Right ventricle myocardium superior (tissue), 1 donor: ENCODE measurements around the gene FARP1. TPM values are rescaled to one million over a fixed set of nuclear protein-coding genes. Genes with fewer than 3 reads are reported as not detected.
"Not testable (repeated sequence)": the region's sequence is repeated elsewhere in the genome, so short reads cannot be mapped to it uniquely, and the experiment has no call there.

Experiments used
- ATAC-seq: fragments of 200-7000 bp; cut with Tn5 transposase; one replicate; pipeline ENCODE4 v1.9.1; 2020; ENCODE audit warnings: mild to moderate bottlenecking; ENCODE audit not compliant: poor library complexity
- DNase-seq: peaks from one replicate; pipeline ENCODE4 v3.0.0-alpha.2; 2020
- intact Hi-C: fragments of 100-400 bp; cut with DNase I; formaldehyde crosslinking; loops from one replicate; pipeline ENCODE4 v1.11.2; 2022
- total RNA-seq: library from RNA; stranded (reverse); fragmentation: NEBNext Ultra II Directional; extraction: Animal tissue kit (Norgen Biotek cat#: 25700); gene quantifications from one replicate; pipeline ENCODE4 v1.2.1, GENCODE V29; 2021
- donor health status: DM: no; HTN: yes; CAD: no; lungs with severe emphysema.

FARP1 gene
- total RNA-seq, 1 donor from 2014 or later: 11.1 TPM

DNA sequence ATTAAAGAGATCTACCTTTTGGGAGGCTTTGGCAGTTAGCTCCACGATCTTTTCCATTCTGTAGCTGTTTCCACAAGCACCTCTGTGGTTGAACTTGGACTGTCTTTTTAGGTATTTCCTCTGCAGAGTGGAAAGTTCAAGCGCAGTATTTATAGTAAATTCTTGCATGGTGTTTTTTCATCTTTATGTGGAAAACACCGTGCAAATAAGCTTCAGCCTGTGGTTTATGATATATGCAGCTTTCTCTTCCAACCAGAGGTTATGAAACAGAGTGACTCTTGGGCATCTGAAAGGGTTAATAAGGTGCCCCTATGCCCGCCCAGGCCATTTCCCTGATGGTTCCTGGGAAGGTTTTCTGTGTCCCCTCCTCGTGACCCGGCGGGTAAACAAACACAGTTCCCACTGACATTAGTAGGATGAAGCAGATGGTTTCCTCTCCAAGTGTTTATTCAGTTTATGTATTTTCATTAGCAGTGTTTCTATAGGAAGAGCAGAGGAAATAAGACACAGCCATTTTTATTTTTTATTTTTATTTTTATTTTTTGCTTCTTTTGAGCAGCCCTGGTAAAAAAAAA is 73.9 kb downstream of the FARP1 start:
- no peak for ATAC-seq
- intact Hi-C loops: no loop called here
- DNase-seq: no peak

DNA sequence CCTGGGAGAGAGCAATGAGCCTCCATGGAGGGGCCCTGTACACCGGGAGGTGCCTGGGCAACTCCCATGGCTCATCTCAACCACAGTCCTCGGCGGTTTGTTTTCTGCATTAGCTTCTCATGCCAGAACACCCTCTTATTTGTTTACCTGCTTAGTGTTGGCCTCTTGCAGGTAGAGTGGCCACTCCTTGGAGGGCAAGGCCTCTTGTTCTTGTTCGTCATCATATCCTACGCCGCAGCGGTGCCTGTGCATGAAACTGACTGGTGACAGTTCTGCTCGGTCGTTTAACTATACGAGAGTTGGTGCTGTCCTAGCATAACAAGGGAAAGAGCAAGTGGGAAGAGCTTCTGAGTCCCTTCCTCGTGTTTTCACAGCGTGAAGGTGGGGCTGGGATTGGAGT is 74.7 kb downstream of the FARP1 start:
- no peak for ATAC-seq
- intact Hi-C loops: no loop called here
- DNase-seq: no peak

GRCh38 chr13:98219685-98220084 is 76.8 kb downstream of the FARP1 start:
- intact Hi-C loops: no loop called here
- ATAC-seq (no peak), DNase-seq (no peak)

DNA sequence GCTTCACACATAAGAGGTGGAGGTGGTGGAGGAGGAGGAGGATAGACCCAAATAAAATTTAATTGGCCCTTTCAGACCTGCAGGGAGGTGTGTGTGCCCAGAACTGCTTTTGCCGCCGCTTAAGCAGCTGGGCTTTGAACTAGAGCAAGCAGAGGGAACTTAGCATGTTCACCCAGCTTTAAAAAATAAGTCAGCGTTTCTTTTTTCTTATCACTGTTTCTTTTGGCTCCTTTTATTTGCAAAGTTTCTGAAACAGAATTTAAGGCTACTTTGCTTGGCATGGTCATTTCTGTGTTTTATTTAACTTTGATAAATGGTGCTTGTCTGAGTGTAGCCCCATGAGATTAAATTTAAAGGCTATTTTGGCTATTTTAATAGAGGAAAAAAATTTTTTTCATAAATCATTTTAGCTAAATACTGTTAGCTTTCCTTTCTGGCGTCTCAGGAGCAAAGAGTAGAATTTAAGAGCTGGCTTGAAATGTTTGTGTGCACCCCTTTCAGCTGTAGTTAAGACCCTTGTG is 77.4 kb downstream of the FARP1 start:
- intact Hi-C loops: no loop called here

DNA sequence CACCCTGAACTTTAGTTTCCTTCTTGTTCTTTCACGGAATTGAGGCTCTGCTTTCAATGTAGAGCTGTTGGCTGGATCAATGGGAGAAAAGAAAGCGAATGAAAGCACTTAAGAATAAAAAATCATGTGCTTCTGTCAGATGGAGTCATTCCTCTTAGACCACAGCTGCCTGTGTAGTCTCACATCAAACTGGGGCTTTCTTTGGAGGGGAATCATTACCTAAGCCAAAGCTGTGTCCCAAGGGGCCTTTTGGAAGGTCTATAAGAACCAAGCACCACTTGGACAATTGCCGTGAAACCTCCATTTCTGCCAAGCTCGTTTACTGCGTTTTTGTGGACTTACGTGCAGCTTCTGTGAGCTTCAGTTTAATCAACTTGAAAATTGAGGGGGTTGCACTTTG is 78.3 kb downstream of the FARP1 start:
- intact Hi-C loops: no loop called here
- ATAC-seq (no peak), DNase-seq (no peak)

More for the DNA sequence above, 77.4 kb downstream of the FARP1 start:
- ATAC-seq (peak; percentile 34), DNase-seq (no peak)

DNA sequence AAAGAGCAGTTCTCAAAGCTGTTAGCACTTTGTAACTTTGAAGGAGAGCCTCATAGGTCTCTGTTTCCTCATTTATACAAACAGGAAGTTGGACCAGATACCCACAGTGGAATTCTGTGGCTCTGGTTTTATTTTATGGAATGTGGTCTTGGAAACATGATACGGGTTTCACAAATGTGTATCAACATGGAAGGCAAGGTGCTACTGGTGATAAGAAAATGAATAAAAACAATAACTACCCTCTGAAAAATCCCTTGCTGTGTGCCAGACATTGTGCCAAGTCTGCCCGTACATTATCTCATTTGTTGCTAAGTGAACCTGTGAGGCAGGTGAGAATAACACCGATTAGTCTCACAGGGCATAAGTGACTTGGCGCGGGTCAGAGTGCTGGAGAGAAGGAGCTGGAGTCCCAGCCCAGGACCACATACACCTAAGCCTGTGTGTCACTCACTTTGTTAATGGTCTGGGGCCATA is 79.2 kb downstream of the FARP1 start:
- ATAC-seq: no peak
- no peak for DNase-seq
- intact Hi-C loops: no loop called here

DNA sequence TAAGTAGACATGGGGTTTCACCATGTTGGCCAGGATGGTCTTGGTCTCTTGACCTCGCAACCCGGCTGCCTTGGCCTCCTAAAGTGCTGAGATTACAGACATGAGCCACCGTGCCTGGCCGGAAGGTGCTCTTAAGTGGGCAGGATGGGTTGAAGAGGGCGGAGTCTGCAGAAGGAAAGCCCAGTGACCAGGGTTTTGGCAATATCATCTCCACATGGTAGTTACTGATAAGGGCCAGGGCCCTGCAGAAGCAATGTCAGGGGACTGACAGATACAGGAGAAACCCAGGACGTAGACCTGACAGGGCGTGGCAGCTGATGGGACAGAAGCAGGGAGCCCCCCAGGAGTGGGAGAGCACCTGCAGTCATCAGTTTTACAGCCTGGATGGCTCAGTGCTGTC is 79.9 kb downstream of the FARP1 start:
- intact Hi-C loops: no loop called here
- ATAC-seq (no peak), DNase-seq (no peak)

DNA sequence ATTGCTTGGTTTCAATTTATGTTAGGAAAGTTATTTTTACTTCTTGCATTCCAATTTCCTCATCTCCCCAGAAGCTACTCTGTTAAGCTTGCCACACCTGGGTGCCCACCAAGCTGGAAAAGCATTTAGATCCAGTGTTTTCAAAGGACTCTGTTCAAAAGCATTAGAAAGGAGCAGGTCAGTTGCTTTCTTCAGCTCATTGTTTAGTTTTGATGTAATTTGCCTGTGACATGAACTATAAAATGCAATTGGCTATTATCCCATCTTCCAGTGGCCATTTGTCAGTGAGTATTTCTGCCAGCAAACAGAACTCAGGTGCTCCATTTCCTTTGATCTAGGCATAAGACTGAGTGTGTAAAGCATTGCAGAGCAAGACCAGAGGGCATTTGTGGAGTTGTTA is 80.8 kb downstream of the FARP1 start:
- DNase-seq (no peak), ATAC-seq (no peak)
- intact Hi-C loops: no loop called here

DNA sequence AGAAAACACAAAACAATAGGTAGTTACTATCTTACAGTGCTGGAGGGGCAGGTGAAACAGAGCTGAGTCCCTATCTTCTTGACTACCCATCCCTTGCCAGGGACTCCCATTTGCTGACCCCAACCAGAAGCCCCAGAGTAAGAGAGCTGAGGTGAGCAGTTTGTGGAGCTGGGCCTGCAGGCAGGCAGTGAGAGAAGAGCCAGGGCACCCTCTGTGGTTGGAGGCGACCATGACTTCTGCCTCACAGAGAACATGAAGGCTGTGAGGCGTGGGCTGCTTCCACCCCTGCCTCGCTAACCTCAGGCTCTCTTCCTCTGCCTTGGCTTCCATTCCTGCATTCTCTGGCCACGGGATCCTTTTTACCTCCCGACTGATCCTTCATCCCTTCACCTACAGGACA is 81.7 kb downstream of the FARP1 start:
- ATAC-seq: no peak
- intact Hi-C loops: no loop called here

DNA sequence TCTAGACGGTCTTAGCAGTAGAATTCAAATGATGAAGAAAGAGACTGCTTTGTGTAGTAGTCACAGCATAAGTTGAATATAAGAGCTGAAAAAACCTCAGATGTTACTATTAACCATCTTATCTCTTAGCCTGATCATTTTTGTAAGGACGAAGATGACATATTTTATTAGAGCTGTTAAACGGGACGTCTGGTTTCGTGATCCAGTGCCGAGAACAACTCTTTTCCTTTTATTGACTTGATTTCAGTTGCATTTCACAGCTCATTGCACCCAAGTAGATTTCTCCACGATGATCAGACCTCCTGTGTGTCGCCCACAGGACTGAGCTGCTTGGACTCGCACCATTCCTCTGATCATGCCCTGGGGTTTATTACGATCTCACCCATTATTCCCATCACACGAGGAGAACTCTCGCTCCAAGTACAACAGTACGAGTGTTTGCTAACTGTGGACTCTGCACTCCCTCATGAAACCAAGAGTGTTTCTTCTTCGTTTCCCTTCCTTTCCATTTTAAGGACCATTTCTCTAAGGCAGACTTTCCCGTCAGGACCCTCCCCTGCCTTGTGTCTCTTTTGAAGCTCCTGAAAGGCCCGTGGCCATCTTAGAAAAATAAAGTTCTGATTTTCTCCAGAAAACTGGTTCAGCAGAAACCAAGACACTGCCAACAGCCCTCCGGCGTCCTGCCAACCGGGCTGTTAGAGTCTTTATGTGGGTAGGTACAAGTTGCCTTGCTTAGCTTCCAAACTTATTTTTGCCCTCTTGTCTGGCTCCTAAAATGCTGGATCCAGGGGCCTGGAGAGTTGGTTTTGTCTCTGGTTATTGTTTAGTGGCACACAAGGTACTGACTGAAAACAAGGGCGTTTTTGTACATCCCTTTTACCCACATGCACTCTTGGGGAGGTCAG is 82.4 kb downstream of the FARP1 start:
- DNase-seq (no peak), ATAC-seq (no peak)
- intact Hi-C loops: no loop called here

More for the DNA sequence above, 81.7 kb downstream of the FARP1 start:
- DNase-seq: no peak

GRCh38 chr13:98226496-98226895 is 83.6 kb downstream of the FARP1 start:
- intact Hi-C loops: no loop called here
- ATAC-seq (no peak), DNase-seq (no peak)

DNA sequence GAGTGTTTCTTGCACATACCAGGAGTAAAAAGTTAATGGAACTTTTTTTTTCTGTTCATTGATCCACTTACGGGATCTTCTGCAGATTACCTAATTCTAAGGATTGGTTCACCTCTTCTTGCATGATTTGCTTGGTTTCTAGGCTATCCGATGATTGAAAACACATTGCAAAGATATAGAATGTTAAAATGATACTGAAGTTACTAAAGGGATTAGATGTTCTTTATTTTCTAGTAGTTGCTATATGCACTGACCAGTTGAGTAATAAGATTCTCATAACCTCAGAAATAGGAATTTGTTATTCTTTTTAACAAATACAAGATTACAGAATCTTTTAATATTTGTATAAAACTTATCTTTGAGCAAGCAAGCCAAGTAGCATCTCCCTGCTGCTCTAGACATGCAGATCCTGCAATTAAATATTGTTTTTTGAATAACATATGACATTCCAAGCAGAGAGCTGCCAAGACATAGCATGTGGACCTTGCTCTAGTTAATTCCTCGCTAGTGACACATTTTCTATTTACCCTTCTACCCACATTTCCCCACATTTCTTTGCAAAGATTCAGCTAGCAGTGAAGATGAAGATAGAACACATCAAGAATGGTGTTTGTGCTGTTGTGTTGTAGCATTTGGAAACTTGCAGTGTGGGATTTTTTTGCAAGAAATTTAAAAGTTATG is 85.9 kb downstream of the FARP1 start:
- intact Hi-C loops: no loop called here
- DNase-seq (no peak), ATAC-seq (no peak)

GRCh38 chr13:98230762-98231161 is 87.9 kb downstream of the FARP1 start:
- ATAC-seq: not testable (repeated sequence)

DNA sequence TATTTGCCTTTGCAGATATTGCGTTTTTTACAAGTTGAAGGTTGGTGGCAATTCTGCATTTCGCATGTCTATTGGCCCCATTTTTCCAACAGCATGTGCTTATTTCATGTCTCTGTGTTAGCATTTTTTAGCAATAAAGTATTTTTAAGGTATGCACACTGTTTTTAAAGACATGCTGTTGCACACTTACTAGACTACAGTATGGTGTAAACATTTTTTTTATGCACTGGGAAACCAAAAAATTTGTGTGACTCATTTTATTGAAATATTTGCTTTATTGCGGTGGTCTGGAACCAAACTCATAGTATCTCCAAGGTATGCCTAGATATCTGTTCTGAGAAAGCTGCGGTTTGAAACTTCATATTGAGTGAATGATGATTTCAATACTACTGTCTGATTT is 89.6 kb downstream of the FARP1 start:
- intact Hi-C loops: no loop called here
- DNase-seq (no peak), ATAC-seq (no peak)

More at GRCh38 chr13:98230762-98231161, 87.9 kb downstream of the FARP1 start:
- DNase-seq, intact Hi-C loops: not testable (repeated sequence)

GRCh38 chr13:98233127-98233526 is 90.2 kb downstream of the FARP1 start:
- no peak for ATAC-seq

DNA sequence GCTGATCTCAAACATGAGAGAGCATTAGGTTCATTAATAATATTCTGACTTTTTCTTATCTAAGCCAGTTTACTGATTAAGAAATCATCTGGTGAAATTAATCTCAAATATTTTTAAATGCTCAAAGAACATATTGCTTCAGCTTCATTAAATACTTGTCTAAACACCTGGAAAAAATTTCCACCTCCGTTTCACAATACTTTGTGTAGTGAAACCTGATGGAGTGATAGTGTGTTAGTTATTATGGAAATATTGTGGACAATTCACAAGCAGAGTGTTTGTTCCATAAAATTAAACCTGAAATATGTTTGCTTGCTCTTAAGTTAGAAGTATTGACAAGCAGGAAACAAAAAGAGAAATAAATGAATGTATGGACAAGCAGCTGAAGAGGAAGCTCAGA is 91.5 kb downstream of the FARP1 start:
- DNase-seq: no peak
- no peak for ATAC-seq
- intact Hi-C loops: no loop called here

More at GRCh38 chr13:98233127-98233526, 90.2 kb downstream of the FARP1 start:
- DNase-seq: no peak
- intact Hi-C loops: no loop called here

GRCh38 chr13:98236197-98236596 is 93.3 kb downstream of the FARP1 start:
- no peak for ATAC-seq
- intact Hi-C loops: no loop called here

DNA sequence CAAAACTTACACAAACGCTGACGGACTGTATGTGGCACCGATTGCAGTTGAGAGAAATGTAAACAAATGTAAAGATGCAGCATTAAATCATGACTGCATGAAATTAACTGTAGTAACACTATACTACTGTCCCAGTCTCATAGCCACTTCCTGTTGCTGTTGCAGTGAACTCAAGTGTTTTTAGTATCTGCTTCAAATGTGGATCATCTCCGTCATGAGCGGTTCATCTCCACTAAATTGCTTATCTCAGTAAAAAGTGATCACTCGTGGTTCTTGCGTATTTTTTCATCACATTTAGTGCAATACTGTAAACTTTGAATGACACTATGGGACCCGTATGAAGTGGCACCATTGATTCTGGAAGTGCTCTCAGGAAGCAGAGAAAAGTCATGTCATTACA is 94.4 kb downstream of the FARP1 start:
- DNase-seq: no peak
- intact Hi-C loops: no loop called here
- no peak for ATAC-seq

More at GRCh38 chr13:98236197-98236596, 93.3 kb downstream of the FARP1 start:
- no peak for DNase-seq
